ENCODE results near the gene AK5. TPM values are rescaled to one million over a fixed set of nuclear protein-coding genes. Genes with fewer than 3 reads are reported as not detected.
A peak's percentile ranks its signal among the peaks of the same experiment; 100 is the strongest.

Gene AK5
- total and polyA plus RNA-seq, 2 of the 4 experiments (the other 2 are of a cell fraction), result 22.5 to 25.8 TPM

- WGBS, 2 experiments (ENCODE audit: extremely low coverage in 2 of 2, insufficient read length in 1 of 2), result no CpG with 5 or more reads among the region's 1 CpG
- no peak overlapping the region for H2BK20ac ChIP-seq (ENCODE audit: low read depth, low read length)
- H3K23ac ChIP-seq (ENCODE audit: low read depth, low read length), result no peak overlapping the region
- no peak overlapping the region for H3K4me2 ChIP-seq (ENCODE audit: low read depth, low read length)
- CTCF ChIA-PET, result interaction anchor here (0.5 to 1.3 kb wide), 2 partner anchors 10 to 78 kb away, joined by 4 read pairs; no protein-coding TSS in a partner anchor
- intact Hi-C loops (cut with micrococcal nuclease) (no loop called here), in situ Hi-C loops (cut with MboI; ENCODE audit: low sequenced_read_pairs) (loop anchor here (25.0 kb wide), 1 partner anchor 522 kb away; no protein-coding TSS in a partner anchor), dilution Hi-C loops (cut with HindIII; ENCODE audit: low sequenced_read_pairs, unreplicated experiment) (no loop called here)
- ATAC-seq (ENCODE audit: low read depth), result no peak
- H4K91ac ChIP-seq (ENCODE audit: insufficient read depth, low read depth, low read length), result no peak overlapping the region
- no peak overlapping the region for H3K4me3 ChIP-seq (ENCODE audit: insufficient read depth, low read depth, low read length)
- H2AK5ac ChIP-seq (ENCODE audit: low read depth, low read length), result no peak overlapping the region
- H2AFZ ChIP-seq (replicated peaks; ENCODE audit: low read length, poor library complexity), result no peak overlapping the region
- H3K9ac ChIP-seq (ENCODE audit: low read depth, low read length), result no peak overlapping the region
- POLR2A ChIA-PET (ENCODE audit: unreplicated experiment), result no interaction called here
- peaks cover 5% of the 10 kb centered on the region for H3K36me3 ChIP-seq (ENCODE audit: control insufficient read depth, insufficient read depth, low read length)
- H4K8ac ChIP-seq (ENCODE audit: low read depth in 2 of 2, low read length in 2 of 2), result no peak overlapping the region
- H3K4ac ChIP-seq (ENCODE audit: low read depth, low read length), result no peak overlapping the region
- no peak overlapping the region for H3K14ac ChIP-seq (replicated peaks; ENCODE audit: low read depth, low read length)
- H2BK15ac ChIP-seq (ENCODE audit: low read depth, low read length), result no peak overlapping the region
- H4K5ac ChIP-seq (ENCODE audit: low read depth, low read length), result no peak overlapping the region
- peak overlapping the region; percentile 18 for H2BK5ac ChIP-seq (ENCODE audit: low read depth, low read length, poor library complexity, severe bottlenecking)
- H3K18ac ChIP-seq (ENCODE audit: low read depth, low read length), result no peak overlapping the region
- H3K4me1 ChIP-seq (ENCODE audit: control insufficient read depth, insufficient read depth, low read length), result no peaks in the 10 kb centered on the region
- no peak overlapping the region for H3K27ac ChIP-seq (ENCODE audit: insufficient read depth, low read length)
- BruUV-seq (replicated peaks), result no TSS peak
- H3K27me3 ChIP-seq (ENCODE audit: control insufficient read depth, insufficient read depth, low read length), result no peaks in the 10 kb centered on the region
- H3K56ac ChIP-seq (ENCODE audit: extremely low read depth, insufficient read depth, low read length), result no peak overlapping the region
- H4K20me1 ChIP-seq (ENCODE audit: insufficient read depth, low read length), result no peaks in the 10 kb centered on the region
- H3K9me1 ChIP-seq (ENCODE audit: insufficient read depth, low read length), result no peaks in the 10 kb centered on the region
- H3K9me3 ChIP-seq (ENCODE audit: control insufficient read depth, insufficient read depth, low read length), result no peaks in the 10 kb centered on the region
- DNase-seq, result no peak
- no peak overlapping the region for H2AK9ac ChIP-seq (replicated peaks; ENCODE audit: low read depth, low read length, poor library complexity)
- H2BK120ac ChIP-seq (ENCODE audit: low read depth, low read length), result no peak overlapping the region
- TF ChIP-seq NFE2L2 (IDR thresholded peaks at IDR 0.05; ENCODE audit: low read depth, low read length) (peak; percentile 78), FOS (IDR thresholded peaks at IDR 0.05; ENCODE audit: low read depth, low read length) (no peak), MAFK (IDR thresholded peaks at IDR 0.05; ENCODE audit: low read depth, low read length) (peak; percentile 63)
- peaks cover 11 to 51% of the 10 kb centered on the region in 2 experiments; a peak in 3 of 4 replicates for H3K79me1 ChIP-seq (ENCODE audit: low read depth in 1 of 2, low read length in 2 of 2)
Observed at GRCh38 chr1:77590651-77591050, 308.8 kb downstream of the AK5 start.
